SK-N-SH (cell line): Measurements from ENCODE around the gene TSPAN7. TPM values are rescaled to one million over a fixed set of nuclear protein-coding genes. Genes with fewer than 3 reads are reported as not detected.

ENCODE experiments used
- CTCF ChIA-PET: fragments of 300-600, 350-600 bp; formaldehyde crosslinking; extraction: SDS; loops from one replicate; lab custom pipeline; 2021; lab: Yijun Ruan, JAX
- POLR2A ChIA-PET: fragments of 350-600 bp; sonication (Branson Sonifier 250); formaldehyde crosslinking; extraction: SDS; loops from one replicate; lab custom pipeline; 2020; ENCODE audit warnings: antibody characterized with exemption, inconsistent platforms; lab: Yijun Ruan, JAX
- DNase-seq: peaks from one replicate; pipeline ENCODE4 v3.0.0; 2012
- H2AFZ ChIP-seq: fragments of 200-600 bp; sonication (generic); 2 replicates; pipeline ENCODE4 v1.8.1; 2016; ENCODE audit warnings: antibody characterized with exemption, mild to moderate bottlenecking, low read depth
- H3F3A ChIP-seq: fragments of 200-600 bp; sonication (generic); replicated peaks from 2 replicates; pipeline ENCODE3; 2016; ENCODE audit warnings: antibody characterized with exemption, mild to moderate bottlenecking; ENCODE audit not compliant: insufficient read depth
- H3K27ac ChIP-seq, 2 experiments: fragments of 200-500 bp in 1 of 2; fragments of 200-600 bp in 1 of 2; sonication (Bioruptor generic) in 1 of 2; sonication (generic), shearing (Covaris generic) in 1 of 2; 2 replicates each; pipeline versions ENCODE4 v1.5.1 to v1.6.1; 2014 to 2016; ENCODE audit warnings: low read depth in 2 of 2, inconsistent platforms in 1 of 2, low read length in 1 of 2, mild to moderate bottlenecking in 1 of 2, mixed read lengths in 1 of 2
- H3K27me3 ChIP-seq: fragments of 200-600 bp; sonication (generic), shearing (Covaris generic); 2 replicates; pipeline ENCODE4 v1.6.1; 2016; ENCODE audit warnings: mixed run types; ENCODE audit not compliant: insufficient read depth
- H3K36me3 ChIP-seq, 2 experiments: fragments of 200-500 bp in 1 of 2; fragments of 200-600 bp in 1 of 2; sonication (Bioruptor generic) in 1 of 2; sonication (generic) in 1 of 2; replicated peaks in 1 of 2; 2 replicates each; pipeline versions ENCODE3 to v1.5.1; 2014 to 2016; ENCODE audit warnings: low read length in 1 of 2, mild to moderate bottlenecking in 1 of 2; ENCODE audit not compliant: insufficient read depth in 2 of 2, control insufficient read depth in 1 of 2
- H3K4me1 ChIP-seq, 2 experiments: fragments of 200-500 bp in 1 of 2; fragments of 200-600 bp in 1 of 2; sonication (Bioruptor generic) in 1 of 2; sonication (generic), shearing (Covaris generic) in 1 of 2; 2 replicates each; pipeline versions ENCODE4 v1.5.1 to v1.6.1; 2014 to 2016; ENCODE audit warnings: low read depth in 1 of 2, low read length in 1 of 2, mixed run types in 1 of 2; ENCODE audit not compliant: insufficient read depth in 2 of 2, control insufficient read depth in 1 of 2
- H3K4me2 ChIP-seq: fragments of 200-600 bp; sonication (generic), shearing (Covaris generic); 2 replicates; pipeline ENCODE4 v1.6.1; 2017; ENCODE audit warnings: mixed run types
- H3K4me3 ChIP-seq, 2 experiments: fragments of 200-500 bp in 1 of 2; fragments of 200-600 bp in 1 of 2; sonication (Bioruptor generic) in 1 of 2; sonication (generic), shearing (Covaris generic) in 1 of 2; 2 replicates each; pipeline versions ENCODE4 v1.5.1 to v1.8.1; 2014 to 2016; ENCODE audit warnings: low read depth in 2 of 2, inconsistent platforms in 1 of 2, low read length in 1 of 2, mild to moderate bottlenecking in 1 of 2, mixed read lengths in 1 of 2, moderate library complexity in 1 of 2
- H3K79me2 ChIP-seq: fragments of 200-600 bp; sonication (generic); 2 replicates; pipeline ENCODE4 v1.8.1; 2017; ENCODE audit warnings: mild to moderate bottlenecking; ENCODE audit not compliant: insufficient read depth
- H3K9ac ChIP-seq: fragments of 200-600 bp; sonication (generic); 2 replicates; pipeline ENCODE4 v1.6.1; 2017; ENCODE audit warnings: mixed run types
- H3K9me2 ChIP-seq: fragments of 200-600 bp; sonication (generic); 2 replicates; pipeline ENCODE4 v1.6.1; 2017; ENCODE audit warnings: mixed run types
- H3K9me3 ChIP-seq: fragments of 200-600 bp; sonication (generic); 2 replicates; pipeline ENCODE4 v1.6.1; 2017; ENCODE audit warnings: mixed run types, mild to moderate bottlenecking, moderate library complexity
- H4K20me1 ChIP-seq: fragments of 200-600 bp; sonication (generic); 2 replicates; pipeline ENCODE4 v1.6.1; 2017; ENCODE audit warnings: mild to moderate bottlenecking, mixed run types; ENCODE audit not compliant: insufficient read depth
- ELF1 ChIP-seq: IDR thresholded peaks from 2 replicates; pipeline ENCODE4 v1.4.0; 2012
- FOSL2 ChIP-seq: IDR thresholded peaks from 2 replicates; pipeline ENCODE4 v1.4.0; 2012; ENCODE audit warnings: low read depth, mild to moderate bottlenecking, moderate library complexity, borderline replicate concordance
- GABPA ChIP-seq: IDR thresholded peaks from 2 replicates; pipeline ENCODE4 v1.4.0; 2012; ENCODE audit warnings: low read depth, mild to moderate bottlenecking
- GATA2 ChIP-seq: sonication (generic); formaldehyde crosslinking; IDR thresholded peaks from 2 replicates; pipeline ENCODE4 v1.5.0; 2020; ENCODE audit warnings: mild to moderate bottlenecking, missing genetic modification reagents
- JUND ChIP-seq: IDR thresholded peaks from 2 replicates; pipeline ENCODE4 v1.4.0; 2012
- MXI1 ChIP-seq: IDR thresholded peaks from 2 replicates; pipeline ENCODE4 v1.6.1; 2012; ENCODE audit warnings: mild to moderate bottlenecking, low read depth, low read length, improper control_type of control experiment
- NRF1 ChIP-seq: IDR thresholded peaks from 2 replicates; pipeline ENCODE4 v1.6.1; 2012; ENCODE audit warnings: low read depth, mild to moderate bottlenecking, low read length
- POLR2AphosphoS5 ChIP-seq: IDR thresholded peaks from 2 replicates; pipeline ENCODE4 v1.6.1; 2012; ENCODE audit warnings: low read depth, low read length
- RFX5 ChIP-seq: IDR thresholded peaks from 2 replicates; pipeline ENCODE4 v1.6.1; 2012; ENCODE audit warnings: mild to moderate bottlenecking, improper control_type of control experiment, low read length
- SIN3A ChIP-seq: IDR thresholded peaks from 2 replicates; pipeline ENCODE4 v1.6.1; 2012; ENCODE audit warnings: low read depth, mild to moderate bottlenecking, low read length, moderate library complexity, borderline replicate concordance
- SMC3 ChIP-seq: IDR thresholded peaks from 2 replicates; pipeline ENCODE4 v1.6.1; 2012; ENCODE audit warnings: low read depth, low read length, improper control_type of control experiment
- TAF1 ChIP-seq: IDR thresholded peaks from 2 replicates; pipeline ENCODE4 v1.6.1; 2012; ENCODE audit warnings: low read depth, mild to moderate bottlenecking, low read length, moderate library complexity, borderline replicate concordance
- TCF12 ChIP-seq: IDR thresholded peaks from 2 replicates; pipeline ENCODE4 v1.4.0; 2012
- WGBS: methylation state at CpG from one replicate; pipeline ENCODE4 v1.1.6; 2017; ENCODE audit warnings: low lambda C conversion rate; 5-methylcytosine and 5-hydroxymethylcytosine counted together
- polyA plus RNA-seq, 3 experiments: library from polyadenylated mRNA; depleted of rRNA; stranded (reverse); fragments of >200 nt; gene quantifications; 2 replicates each; pipeline ENCODE4 v1.2.3, GENCODE V29; 2012
- TF ChIP-seq, protein P1 (sequence below): fragments of 150-350 bp; IDR thresholded peaks from 2 replicates; pipeline ENCODE4 v1.6.1; 2017; ENCODE audit warnings: antibody characterized with exemption, low read length, low read depth, borderline replicate concordance
- TF ChIP-seq, protein P2 (sequence below): IDR thresholded peaks from 2 replicates; pipeline ENCODE4; 2012

TSPAN7 gene
- polyA plus RNA-seq, 1 of the 3 experiments (the other 2 are of a cell fraction) = 0.39 TPM

DNA sequence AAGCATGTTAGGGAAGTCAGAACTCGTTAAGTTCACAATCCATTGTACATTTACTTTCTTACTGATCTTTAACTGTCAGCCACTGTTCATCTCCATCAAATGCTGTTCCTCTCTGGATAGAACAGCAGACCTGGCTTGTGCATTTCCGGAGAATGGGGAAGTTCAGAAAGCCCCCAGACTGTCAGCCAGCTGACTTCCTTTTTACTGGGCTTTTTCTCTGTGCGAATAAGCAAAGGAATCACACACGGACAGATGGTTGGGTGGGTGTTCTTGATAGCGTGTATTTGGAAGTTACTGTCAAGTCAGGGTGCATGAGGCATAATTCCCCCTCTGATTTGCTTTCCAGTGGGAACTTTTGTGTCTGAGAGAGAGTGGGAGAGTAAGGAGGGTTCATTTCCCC lies 56.8 kb downstream of the TSPAN7 start:
- H3K4me2 ChIP-seq = no peak overlapping the region
- no peaks in the 10 kb centered on the region for H3K9me3 ChIP-seq
- H4K20me1 ChIP-seq = no peaks in the 10 kb centered on the region
- no peak overlapping the region for H3K4me3 ChIP-seq
- no peaks in the 10 kb centered on the region for H3F3A ChIP-seq
- TF ChIP-seq TAF1 (no peak), POLR2AphosphoS5 (no peak), GABPA (no peak), NRF1 (no peak), JUND (no peak), SIN3A (no peak), FOSL2 (no peak)
- TF ChIP-seq, protein P1, sequence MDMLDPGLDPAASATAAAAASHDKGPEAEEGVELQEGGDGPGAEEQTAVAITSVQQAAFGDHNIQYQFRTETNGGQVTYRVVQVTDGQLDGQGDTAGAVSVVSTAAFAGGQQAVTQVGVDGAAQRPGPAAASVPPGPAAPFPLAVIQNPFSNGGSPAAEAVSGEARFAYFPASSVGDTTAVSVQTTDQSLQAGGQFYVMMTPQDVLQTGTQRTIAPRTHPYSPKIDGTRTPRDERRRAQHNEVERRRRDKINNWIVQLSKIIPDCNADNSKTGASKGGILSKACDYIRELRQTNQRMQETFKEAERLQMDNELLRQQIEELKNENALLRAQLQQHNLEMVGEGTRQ = no peak
- TF ChIP-seq, protein P2, sequence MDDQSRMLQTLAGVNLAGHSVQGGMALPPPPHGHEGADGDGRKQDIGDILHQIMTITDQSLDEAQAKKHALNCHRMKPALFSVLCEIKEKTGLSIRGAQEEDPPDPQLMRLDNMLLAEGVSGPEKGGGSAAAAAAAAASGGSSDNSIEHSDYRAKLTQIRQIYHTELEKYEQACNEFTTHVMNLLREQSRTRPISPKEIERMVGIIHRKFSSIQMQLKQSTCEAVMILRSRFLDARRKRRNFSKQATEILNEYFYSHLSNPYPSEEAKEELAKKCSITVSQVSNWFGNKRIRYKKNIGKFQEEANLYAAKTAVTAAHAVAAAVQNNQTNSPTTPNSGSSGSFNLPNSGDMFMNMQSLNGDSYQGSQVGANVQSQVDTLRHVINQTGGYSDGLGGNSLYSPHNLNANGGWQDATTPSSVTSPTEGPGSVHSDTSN = no peak
- no peak overlapping the region for H3K27ac ChIP-seq
- no peak for DNase-seq
- no peaks in the 10 kb centered on the region for H3K79me2 ChIP-seq
- no peak overlapping the region for H3K9ac ChIP-seq
- no peaks in the 10 kb centered on the region for H3K9me2 ChIP-seq
- peaks cover 17% of the 10 kb centered on the region; the same call in 1 of the 2 replicates for H3K27me3 ChIP-seq
- no peak overlapping the region for H2AFZ ChIP-seq
- POLR2A ChIA-PET = no interaction called here
- CTCF ChIA-PET = interaction anchor here (1.9 kb wide), 1 partner anchor 8 kb away, joined by 4 read pairs; no protein-coding TSS in a partner anchor
- no peaks in the 10 kb centered on the region for H3K4me1 ChIP-seq
- no peaks in the 10 kb centered on the region for H3K36me3 ChIP-seq
- 27% methylated on average over 5 of the region's 5 CpGs for WGBS

DNA sequence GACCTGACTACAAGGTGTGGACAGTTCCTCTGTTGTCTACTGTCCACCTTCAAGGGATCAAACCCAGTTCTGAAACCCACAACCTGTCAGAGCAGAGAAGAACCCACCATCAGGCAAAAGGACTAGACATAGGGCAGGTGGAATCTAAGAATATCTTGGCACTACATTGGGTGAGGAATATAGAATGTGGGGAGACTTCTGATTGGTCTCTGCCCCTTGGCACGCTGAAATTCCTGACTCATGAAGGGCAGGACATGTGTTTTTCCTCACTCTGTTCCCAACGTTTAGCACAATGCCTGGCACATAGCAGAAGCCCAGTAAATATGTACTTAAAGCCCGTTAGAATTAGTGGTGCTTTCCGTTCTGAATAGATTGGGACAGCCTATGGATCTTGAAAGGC lies 59.3 kb downstream of the TSPAN7 start:
- Histone ChIP-seq H3K9ac (no peak overlapping the region), H3K4me1 (no peaks in the 10 kb centered on the region), H3K36me3 (no peaks in the 10 kb centered on the region), H3K4me2 (no peak overlapping the region), H3K27me3 (peaks cover 22% of the 10 kb centered on the region; the same call in 1 of the 2 replicates), H4K20me1 (no peaks in the 10 kb centered on the region), H3K9me2 (no peaks in the 10 kb centered on the region), H3F3A (no peaks in the 10 kb centered on the region), H3K4me3 (no peak overlapping the region), H3K27ac (no peak overlapping the region), H2AFZ (no peak overlapping the region), H3K9me3 (no peaks in the 10 kb centered on the region), H3K79me2 (no peaks in the 10 kb centered on the region)
- 2% methylated on average over 4 of the region's 4 CpGs for WGBS
- ChIA-PET CTCF (no interaction called here), POLR2A (no interaction called here)
- no peak for TF ChIP-seq GATA2 (CRISPR knock-in tag)
- TF ChIP-seq TCF12 = no peak
- TF ChIP-seq ELF1 = no peak
- TF ChIP-seq MXI1 = no peak
- TF ChIP-seq SIN3A = no peak
- no peak for TF ChIP-seq RFX5
- no peak for TF ChIP-seq SMC3
- no peak for DNase-seq
